ENCODE results near the gene SLC20A1.

SLC20A1 gene

GRCh38 chr2:112712465-112712864, 66.7 kb downstream of the SLC20A1 start:
- DNase-seq, result no peak

DNA sequence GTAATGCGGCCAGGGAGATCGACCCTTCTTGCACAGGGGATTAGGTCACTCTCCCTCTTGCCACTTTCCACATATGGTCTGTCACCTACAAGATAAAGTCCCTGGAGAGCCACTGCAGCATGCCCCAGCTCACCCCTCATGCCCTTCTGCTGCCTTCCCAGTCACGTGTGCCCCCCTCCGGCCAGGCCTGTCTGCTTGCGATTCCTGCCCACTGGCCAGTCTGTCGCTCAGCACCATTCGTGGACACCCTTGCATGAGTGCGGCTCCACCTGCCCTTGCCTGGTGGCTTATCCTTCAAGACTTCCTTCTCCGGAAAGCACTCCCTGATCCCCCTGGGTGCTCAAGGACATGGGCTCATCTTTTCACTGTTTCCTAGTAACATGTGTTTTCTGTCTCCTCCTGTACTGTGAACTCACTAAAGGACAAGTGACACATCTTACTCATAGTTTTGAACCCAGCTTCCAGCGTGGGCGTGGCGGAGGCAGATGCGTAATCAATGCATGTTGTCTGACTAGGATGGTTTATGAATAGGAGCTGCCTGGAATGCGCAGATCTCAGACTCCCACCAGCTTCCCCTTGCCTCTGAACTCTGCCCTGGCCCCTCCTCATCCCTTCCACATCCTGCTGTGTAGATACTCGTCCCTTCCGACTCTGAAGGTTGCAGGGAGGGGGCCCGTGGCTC, 67.3 kb downstream of the SLC20A1 start:
- DNase-seq, result no peak
